Suprapubic skin (tissue), 4 donors: ENCODE measurements around the gene ACKR1. TPM values are rescaled to one million over a fixed set of nuclear protein-coding genes. Genes with fewer than 3 reads are reported as not detected.

Experiments used
- DNase-seq, 2 donors: peaks; one replicate each; pipeline ENCODE4 v3.0.0-alpha.2; 2019; ENCODE audit warnings: low spot score in 2 of 2
- H3K27ac ChIP-seq: fragments of 200-600 bp; sonication (generic); one replicate; pipeline ENCODE4 v1.5.1; 2019
- H3K27me3 ChIP-seq: fragments of 200-600 bp; sonication (generic); one replicate; pipeline ENCODE4 v1.5.1; 2019
- H3K36me3 ChIP-seq: fragments of 200-600 bp; sonication (generic); one replicate; pipeline ENCODE4 v1.5.1; 2019
- H3K4me1 ChIP-seq: fragments of 200-600 bp; sonication (generic); one replicate; pipeline ENCODE4 v1.5.1; 2019
- H3K4me3 ChIP-seq: fragments of 200-600 bp; sonication (generic); one replicate; pipeline ENCODE4 v1.5.1; 2019; ENCODE audit warnings: mild to moderate bottlenecking
- H3K9me3 ChIP-seq: fragments of 200-600 bp; sonication (generic); one replicate; pipeline ENCODE4 v1.5.1; 2019
- CTCF ChIP-seq, 2 donors: fragments of 200-600 bp in 1 of 2; fragments of 450-650 bp in 1 of 2; sonication (generic) in 1 of 2; IDR thresholded peaks; one replicate each; pipeline ENCODE4 v1.5.1; 2016 to 2019; ENCODE audit warnings: antibody characterized with exemption in 2 of 2, mild to moderate bottlenecking in 1 of 2, moderate library complexity in 1 of 2
- EP300 ChIP-seq: sonication (generic); formaldehyde crosslinking; IDR thresholded peaks from one replicate; pipeline ENCODE4 v1.6.1; 2017; ENCODE audit warnings: antibody characterized with exemption
- POLR2A ChIP-seq, 2 donors: fragments of 450-650 bp; IDR thresholded peaks; one replicate each; pipeline ENCODE4 v1.6.1; 2017; ENCODE audit warnings: antibody characterized with exemption in 2 of 2, mild to moderate bottlenecking in 2 of 2, moderate library complexity in 2 of 2
- POLR2AphosphoS5 ChIP-seq, 3 donors: sonication (generic); formaldehyde crosslinking; IDR thresholded peaks; one replicate each; pipeline ENCODE4 v1.6.1; 2017; ENCODE audit warnings: antibody characterized with exemption in 3 of 3
- WGBS: methylation state at CpG from one replicate; pipeline ENCODE4 v1.1.5; 2018; 5-methylcytosine and 5-hydroxymethylcytosine counted together
- total RNA-seq, 4 donors: library from RNA; depleted of rRNA; stranded (reverse); fragments of >200 nt; gene quantifications; one replicate each; pipeline ENCODE4 v1.1.0, GENCODE V29; 2016

Gene ACKR1
- total RNA-seq, 4 donors from 2014 or later: 34.7 to 117 (median 41.4) TPM

- no peak for TF ChIP-seq CTCF (IDR thresholded peaks at IDR 0.05)
- no peak for TF ChIP-seq EP300
- TF ChIP-seq POLR2AphosphoS5 (IDR thresholded peaks at IDR 0.05): no peak
- no peak for TF ChIP-seq POLR2A (IDR thresholded peaks at IDR 0.05)
- DNase-seq: no peak
- Histone ChIP-seq H3K36me3 (no peaks in the 10 kb centered on the region), H3K9me3 (no peaks in the 10 kb centered on the region), H3K4me1 (peaks cover 14% of the 10 kb centered on the region), H3K27ac (no peak overlapping the region), H3K27me3 (peaks cover 9% of the 10 kb centered on the region), H3K4me3 (no peak overlapping the region)
- 53% methylated on average over 9 of the region's 9 CpGs for WGBS
These were observed 41.0 kb upstream of the ACKR1 start for GRCh38 chr1:159163614-159164228.

- Histone ChIP-seq H3K4me1 (peaks cover 22% of the 10 kb centered on the region), H3K27me3 (peaks cover 48% of the 10 kb centered on the region), H3K4me3 (no peak overlapping the region), H3K9me3 (no peaks in the 10 kb centered on the region), H3K36me3 (no peaks in the 10 kb centered on the region), H3K27ac (no peak overlapping the region)
- TF ChIP-seq EP300 (no peak), POLR2AphosphoS5 (IDR thresholded peaks at IDR 0.05) (no peak), CTCF (IDR thresholded peaks at IDR 0.05) (no peak), POLR2A (IDR thresholded peaks at IDR 0.05) (no peak)
- no peak for DNase-seq
- WGBS: 59% methylated on average over 4 of the region's 4 CpGs
These were observed 36.6 kb upstream of the ACKR1 start for GRCh38 chr1:159168043-159168442.

- H3K27ac ChIP-seq: no peak overlapping the region
- H3K9me3 ChIP-seq: no peaks in the 10 kb centered on the region
- no peak for TF ChIP-seq POLR2AphosphoS5 (IDR thresholded peaks at IDR 0.05)
- TF ChIP-seq EP300: no peak
- no peak for TF ChIP-seq CTCF (IDR thresholded peaks at IDR 0.05)
- no peak for TF ChIP-seq POLR2A (IDR thresholded peaks at IDR 0.05)
- peaks cover 24% of the 10 kb centered on the region for H3K4me1 ChIP-seq
- peaks cover 60% of the 10 kb centered on the region for H3K27me3 ChIP-seq
- H3K36me3 ChIP-seq: no peaks in the 10 kb centered on the region
- DNase-seq: no peak
- 64% methylated on average over 5 of the region's 5 CpGs for WGBS
- H3K4me3 ChIP-seq: no peak overlapping the region
These were observed 34.0 kb upstream of the ACKR1 start for GRCh38 chr1:159170639-159171038.

- Histone ChIP-seq H3K9me3 (no peaks in the 10 kb centered on the region), H3K4me1 (peaks cover 24% of the 10 kb centered on the region), H3K27me3 (peaks cover 60% of the 10 kb centered on the region), H3K36me3 (no peaks in the 10 kb centered on the region), H3K4me3 (peak within 1 kb of the TSS; percentile 52), H3K27ac (no peak within 1 kb of the TSS)
- no peak for DNase-seq
- TF ChIP-seq POLR2AphosphoS5 (IDR thresholded peaks at IDR 0.05) (no peak), EP300 (no peak), CTCF (IDR thresholded peaks at IDR 0.05) (no peak), POLR2A (IDR thresholded peaks at IDR 0.05) (no peak)
- 17% methylated on average over 2 of the region's 29 CpGs for WGBS
These were observed 33.4 kb upstream of the ACKR1 start, which contains the start of gene CADM3 for GRCh38 chr1:159171254-159171687. CADM3 (plus strand) TSS chr1:159171615; CDS start chr1:159171766, 151 bp downstream.

- Histone ChIP-seq H3K27ac (no peak overlapping the region), H3K4me1 (peaks cover 24% of the 10 kb centered on the region), H3K9me3 (no peaks in the 10 kb centered on the region), H3K4me3 (peak overlapping the region; percentile 52), H3K27me3 (peaks cover 60% of the 10 kb centered on the region), H3K36me3 (no peaks in the 10 kb centered on the region)
- DNase-seq: peak in 1 of 2 donors; percentile 80
- TF ChIP-seq EP300 (no peak), POLR2AphosphoS5 (IDR thresholded peaks at IDR 0.05) (no peak), CTCF (IDR thresholded peaks at IDR 0.05) (no peak), POLR2A (IDR thresholded peaks at IDR 0.05) (no peak)
- WGBS: 5% methylated on average over 25 of the region's 49 CpGs
These were observed 32.8 kb upstream of the ACKR1 start for GRCh38 chr1:159171688-159172501.
